Measurements from ENCODE around the gene CLCN7. TPM values are rescaled to one million over a fixed set of nuclear protein-coding genes. Genes with fewer than 3 reads are reported as not detected.

The CLCN7 gene
- polyA plus RNA-seq, 1 experiment, result 15.7 TPM

DNA sequence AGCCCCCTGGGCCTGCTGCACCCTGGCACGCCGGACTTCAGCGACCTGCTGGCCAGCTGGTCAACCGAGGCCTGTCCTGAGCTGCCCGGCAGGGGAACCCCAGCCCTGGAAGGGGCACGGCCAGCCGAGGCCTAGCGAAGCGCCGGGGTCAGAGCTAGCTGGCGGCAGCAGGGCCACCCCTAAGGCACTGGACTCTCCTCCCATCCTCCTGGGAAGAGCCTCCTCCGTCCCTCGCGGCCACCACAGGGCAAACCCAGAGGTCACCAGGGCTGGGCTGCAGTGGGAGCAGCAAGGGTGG lies 41.6 kb downstream of the CLCN7 start:
- Histone ChIP-seq H3K27ac (ENCODE audit: low read depth, low read length) (no peak overlapping the region), H3K9me3 (ENCODE audit: control insufficient read depth, insufficient read depth, low read length) (no peaks in the 10 kb centered on the region), H3K4me3 (ENCODE audit: low read depth, low read length) (no peak overlapping the region), H3K27me3 (ENCODE audit: control insufficient read depth, insufficient read depth, low read length) (no peaks in the 10 kb centered on the region)
- ChIA-PET POLR2A (no interaction called here), CTCF (no interaction called here)
- TF ChIP-seq, protein P1, sequence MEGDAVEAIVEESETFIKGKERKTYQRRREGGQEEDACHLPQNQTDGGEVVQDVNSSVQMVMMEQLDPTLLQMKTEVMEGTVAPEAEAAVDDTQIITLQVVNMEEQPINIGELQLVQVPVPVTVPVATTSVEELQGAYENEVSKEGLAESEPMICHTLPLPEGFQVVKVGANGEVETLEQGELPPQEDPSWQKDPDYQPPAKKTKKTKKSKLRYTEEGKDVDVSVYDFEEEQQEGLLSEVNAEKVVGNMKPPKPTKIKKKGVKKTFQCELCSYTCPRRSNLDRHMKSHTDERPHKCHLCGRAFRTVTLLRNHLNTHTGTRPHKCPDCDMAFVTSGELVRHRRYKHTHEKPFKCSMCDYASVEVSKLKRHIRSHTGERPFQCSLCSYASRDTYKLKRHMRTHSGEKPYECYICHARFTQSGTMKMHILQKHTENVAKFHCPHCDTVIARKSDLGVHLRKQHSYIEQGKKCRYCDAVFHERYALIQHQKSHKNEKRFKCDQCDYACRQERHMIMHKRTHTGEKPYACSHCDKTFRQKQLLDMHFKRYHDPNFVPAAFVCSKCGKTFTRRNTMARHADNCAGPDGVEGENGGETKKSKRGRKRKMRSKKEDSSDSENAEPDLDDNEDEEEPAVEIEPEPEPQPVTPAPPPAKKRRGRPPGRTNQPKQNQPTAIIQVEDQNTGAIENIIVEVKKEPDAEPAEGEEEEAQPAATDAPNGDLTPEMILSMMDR (IDR thresholded peaks at IDR 0.05; ENCODE audit: low read depth, low read length), result no peak
- DNase-seq (ENCODE audit: low read depth, low spot score), result no peak

DNA sequence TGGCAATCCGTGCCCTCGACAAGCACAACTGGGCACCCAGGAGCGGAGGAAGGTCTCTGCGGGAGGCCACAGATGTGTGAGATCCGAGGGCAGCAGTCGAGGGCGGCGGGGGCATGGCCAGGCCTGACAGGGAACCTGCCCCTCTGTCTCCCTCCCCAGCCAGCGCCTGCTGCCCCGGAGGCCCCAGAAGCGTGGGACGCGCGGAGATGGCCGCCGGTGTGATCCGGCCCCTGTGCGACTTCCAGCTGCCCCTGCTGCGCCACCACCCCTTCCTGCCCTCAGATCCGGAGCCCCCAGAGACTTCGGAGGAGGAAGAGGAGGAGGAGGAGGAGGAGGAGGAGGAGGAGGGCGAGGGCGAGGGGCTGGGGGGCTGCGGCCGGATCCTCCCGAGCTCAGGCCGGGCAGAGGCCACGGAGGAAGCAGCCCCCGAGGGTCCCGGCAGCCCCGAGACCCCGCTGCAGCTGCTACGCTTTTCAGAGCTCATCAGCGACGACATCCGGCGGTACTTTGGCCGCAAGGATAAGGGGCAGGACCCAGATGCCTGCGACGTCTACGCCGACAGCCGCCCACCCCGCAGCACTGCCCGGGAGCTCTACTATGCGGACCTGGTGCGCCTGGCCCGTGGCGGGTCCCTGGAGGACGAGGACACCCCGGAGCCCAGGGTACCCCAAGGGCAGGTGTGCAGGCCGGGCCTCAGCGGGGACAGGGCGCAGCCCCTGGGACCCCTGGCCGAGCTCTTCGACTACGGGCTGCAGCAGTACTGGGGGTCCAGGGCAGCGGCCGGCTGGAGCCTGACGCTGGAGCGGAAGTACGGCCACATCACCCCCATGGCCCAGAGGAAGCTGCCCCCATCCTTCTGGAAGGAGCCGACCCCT lies 42.2 kb downstream of the CLCN7 start:
- Histone ChIP-seq H3K27me3 (ENCODE audit: control insufficient read depth, insufficient read depth, low read length) (no peaks in the 10 kb centered on the region), H3K4me3 (ENCODE audit: low read depth, low read length) (no peak overlapping the region), H3K27ac (ENCODE audit: low read depth, low read length) (no peak overlapping the region), H3K9me3 (ENCODE audit: control insufficient read depth, insufficient read depth, low read length) (no peaks in the 10 kb centered on the region)
- ChIA-PET POLR2A (no interaction called here), CTCF (no interaction called here)
- TF ChIP-seq, protein P1 (IDR thresholded peaks at IDR 0.05; ENCODE audit: low read depth, low read length), result no peak
- DNase-seq (ENCODE audit: low read depth, low spot score), result no peak

DNA sequence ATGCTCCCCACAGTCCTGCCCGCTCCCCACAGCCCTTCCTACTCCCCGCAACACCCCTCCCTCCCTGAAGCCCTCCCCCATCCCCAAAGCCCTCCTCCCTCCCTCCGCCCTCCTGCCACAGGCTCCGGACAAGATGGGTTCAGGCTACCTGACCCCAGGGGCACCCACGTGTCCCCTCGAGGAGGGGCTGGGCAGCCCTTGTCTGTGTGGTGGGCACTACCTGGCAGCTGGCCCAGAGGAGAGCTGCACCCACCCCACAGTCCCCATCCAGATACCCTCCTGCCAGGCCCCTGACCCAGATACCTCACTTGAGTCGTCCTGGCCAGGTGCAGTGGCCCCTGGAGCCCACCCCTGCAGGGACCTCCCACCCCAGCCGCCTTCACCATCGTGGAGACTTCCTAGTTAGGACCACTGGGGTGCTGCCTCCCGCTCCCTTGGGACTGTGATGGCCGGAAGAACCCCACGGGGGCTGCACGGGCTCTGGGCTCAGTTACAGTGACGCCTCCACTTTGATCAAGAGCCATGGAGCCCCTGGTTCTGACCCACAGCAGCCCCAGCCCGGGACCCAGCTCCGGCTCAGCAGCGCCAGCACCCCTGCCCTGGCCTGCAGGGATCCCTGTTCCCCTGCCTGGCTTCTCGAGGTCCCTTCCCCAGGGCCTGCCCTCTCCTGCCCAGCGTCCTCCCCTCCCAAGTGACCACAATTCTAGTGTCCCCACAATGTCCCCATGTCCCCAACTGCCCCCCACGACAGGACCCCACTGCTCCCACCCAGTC lies 43.1 kb downstream of the CLCN7 start:
- Histone ChIP-seq H3K9me3 (ENCODE audit: control insufficient read depth, insufficient read depth, low read length) (no peaks in the 10 kb centered on the region), H3K4me3 (ENCODE audit: low read depth, low read length) (no peak overlapping the region), H3K27me3 (ENCODE audit: control insufficient read depth, insufficient read depth, low read length) (no peaks in the 10 kb centered on the region), H3K27ac (ENCODE audit: low read depth, low read length) (no peak overlapping the region)
- TF ChIP-seq, protein P1 (IDR thresholded peaks at IDR 0.05; ENCODE audit: low read depth, low read length), result no peak
- ChIA-PET POLR2A (no interaction called here), CTCF (no interaction called here)
- DNase-seq (ENCODE audit: low read depth, low spot score), result no peak

- Histone ChIP-seq H3K27ac (ENCODE audit: low read depth, low read length) (no peak within 1 kb of the TSS), H3K9me3 (ENCODE audit: control insufficient read depth, insufficient read depth, low read length) (no peaks in the 10 kb centered on the region), H3K27me3 (ENCODE audit: control insufficient read depth, insufficient read depth, low read length) (no peaks in the 10 kb centered on the region), H3K4me3 (ENCODE audit: low read depth, low read length) (no peak within 1 kb of the TSS)
- ChIA-PET CTCF (no interaction called here), POLR2A (no interaction called here)
- DNase-seq (ENCODE audit: low read depth, low spot score), result no peak
- TF ChIP-seq, protein P1 (IDR thresholded peaks at IDR 0.05; ENCODE audit: low read depth, low read length), result no peak
Observed at GRCh38 chr16:1430759-1431496, 43.9 kb downstream of the CLCN7 start, which contains the start of gene PERCC1. PERCC1 (plus strand) TSS chr16:1431078; CDS start chr16:1432594, 1,516 bp downstream.

Data from AG04450 (cell line).